Measurements from ENCODE around the gene GAREM2.
A peak's percentile ranks its signal among the peaks of the same experiment; 100 is the strongest.

The GAREM2 gene

DNA sequence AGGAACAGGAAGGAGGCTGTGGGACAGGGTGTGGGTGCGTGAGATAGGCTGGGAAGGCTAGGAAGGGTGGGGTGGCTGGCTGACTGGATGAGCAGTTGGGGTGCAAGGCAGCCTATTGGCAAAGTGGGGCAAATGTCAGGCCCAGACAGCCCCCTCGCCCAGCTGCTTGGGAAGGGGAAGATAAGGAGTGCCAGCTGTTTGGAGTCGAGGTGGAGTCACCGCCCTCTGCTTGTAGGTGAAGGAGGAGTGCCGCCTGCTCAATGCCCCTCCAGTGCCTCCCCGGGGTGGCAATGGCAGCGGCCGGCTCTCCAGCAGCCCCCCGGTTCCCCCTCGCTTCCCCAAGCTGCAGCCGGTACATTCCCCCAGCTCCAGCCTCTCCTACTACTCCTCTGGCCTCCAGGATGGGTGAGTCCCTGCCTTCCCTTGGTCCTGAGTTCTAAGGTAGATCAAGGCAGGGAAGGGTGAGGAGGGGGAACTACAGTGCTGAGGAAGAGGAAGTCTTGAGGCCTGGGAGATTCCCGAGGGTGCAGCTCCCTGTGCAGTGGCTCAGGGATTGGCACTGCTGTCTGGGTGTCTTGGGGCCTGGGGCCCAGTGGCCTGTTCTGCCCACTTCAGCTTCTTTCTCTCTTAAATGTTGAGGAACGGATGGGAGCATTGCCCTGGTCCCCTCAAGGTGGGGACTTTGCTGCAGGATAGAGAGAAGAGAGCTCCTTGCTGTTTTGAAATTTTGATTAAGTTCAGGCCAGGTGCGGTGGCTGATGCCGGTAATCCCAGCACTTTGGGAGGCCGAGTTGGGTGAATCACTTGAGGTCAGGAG, 13.3 kb downstream of the GAREM2 start:
- H3K27ac ChIP-seq = 0 out of 2 replicates have a peak overlapping the region, but pooled peaks have one; percentile 7
- POLR2A ChIA-PET (ENCODE audit: low non-redundant PET) = no interaction called here
- CTCF ChIA-PET = interaction anchor here (2.0 kb wide), 1 partner anchor 11 kb away, joined by 12 read pairs; no protein-coding TSS in a partner anchor
- DNase-seq (ENCODE audit: low spot score) = no peak
- TF ChIP-seq, protein P1, sequence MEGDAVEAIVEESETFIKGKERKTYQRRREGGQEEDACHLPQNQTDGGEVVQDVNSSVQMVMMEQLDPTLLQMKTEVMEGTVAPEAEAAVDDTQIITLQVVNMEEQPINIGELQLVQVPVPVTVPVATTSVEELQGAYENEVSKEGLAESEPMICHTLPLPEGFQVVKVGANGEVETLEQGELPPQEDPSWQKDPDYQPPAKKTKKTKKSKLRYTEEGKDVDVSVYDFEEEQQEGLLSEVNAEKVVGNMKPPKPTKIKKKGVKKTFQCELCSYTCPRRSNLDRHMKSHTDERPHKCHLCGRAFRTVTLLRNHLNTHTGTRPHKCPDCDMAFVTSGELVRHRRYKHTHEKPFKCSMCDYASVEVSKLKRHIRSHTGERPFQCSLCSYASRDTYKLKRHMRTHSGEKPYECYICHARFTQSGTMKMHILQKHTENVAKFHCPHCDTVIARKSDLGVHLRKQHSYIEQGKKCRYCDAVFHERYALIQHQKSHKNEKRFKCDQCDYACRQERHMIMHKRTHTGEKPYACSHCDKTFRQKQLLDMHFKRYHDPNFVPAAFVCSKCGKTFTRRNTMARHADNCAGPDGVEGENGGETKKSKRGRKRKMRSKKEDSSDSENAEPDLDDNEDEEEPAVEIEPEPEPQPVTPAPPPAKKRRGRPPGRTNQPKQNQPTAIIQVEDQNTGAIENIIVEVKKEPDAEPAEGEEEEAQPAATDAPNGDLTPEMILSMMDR (conservative IDR thresholded peaks at IDR 0.05; ENCODE audit: low read depth) = no peak

DNA sequence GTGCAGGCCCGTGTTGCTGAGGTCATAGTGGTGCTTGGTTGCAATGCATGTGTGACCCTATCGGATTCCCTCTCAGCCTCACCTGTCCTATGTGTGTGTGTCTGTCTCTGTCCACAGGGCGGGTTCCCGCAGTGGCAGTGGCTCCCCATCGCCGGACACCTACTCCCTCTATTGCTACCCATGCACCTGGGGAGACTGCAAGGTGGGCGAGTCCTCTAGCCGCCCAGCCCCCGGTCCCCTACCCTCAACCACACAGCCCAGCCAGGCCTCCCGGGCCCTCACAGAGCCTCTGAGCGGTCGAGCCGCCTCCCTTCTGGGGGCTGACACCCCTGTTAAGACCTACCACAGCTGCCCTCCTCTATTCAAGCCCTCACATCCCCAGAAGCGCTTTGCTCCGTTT, 14.2 kb downstream of the GAREM2 start:
- ChIA-PET POLR2A (ENCODE audit: low non-redundant PET) (no interaction called here), CTCF (interaction anchor here (0.6 kb wide), 1 partner anchor 43 kb away, joined by 3 read pairs; no protein-coding TSS in a partner anchor)

DNA sequence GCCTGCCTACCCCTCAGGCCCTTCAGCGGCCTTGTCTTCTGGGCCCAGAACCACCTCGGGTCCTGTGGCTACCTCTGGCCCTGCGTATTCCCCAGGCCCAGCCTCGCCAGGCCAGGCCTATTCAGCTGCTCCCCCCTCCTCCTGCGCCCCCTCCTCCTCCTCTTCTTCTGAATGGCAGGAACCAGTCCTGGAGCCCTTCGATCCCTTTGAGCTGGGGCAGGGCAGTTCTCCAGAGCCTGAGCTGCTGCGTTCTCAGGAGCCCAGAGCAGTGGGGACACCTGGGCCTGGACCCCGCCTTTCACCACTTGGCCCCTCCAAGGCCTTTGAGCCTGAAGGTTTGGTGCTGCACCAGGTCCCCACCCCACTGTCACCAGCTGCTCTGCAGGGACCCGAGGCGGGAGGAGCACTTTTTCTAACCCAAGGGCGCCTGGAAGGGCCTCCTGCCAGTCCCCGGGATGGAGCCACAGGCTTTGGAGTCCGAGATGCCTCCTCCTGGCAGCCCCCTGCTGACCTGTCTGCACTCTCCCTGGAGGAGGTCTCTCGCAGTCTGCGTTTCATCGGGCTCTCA, 14.7 kb downstream of the GAREM2 start:
- no peak for DNase-seq (ENCODE audit: low spot score)
- no peak overlapping the region for H3K27ac ChIP-seq
- TF ChIP-seq, protein P1 (conservative IDR thresholded peaks at IDR 0.05; ENCODE audit: low read depth) = no peak
- POLR2A ChIA-PET (ENCODE audit: low non-redundant PET) = no interaction called here
- CTCF ChIA-PET = interaction anchor here (0.6 kb wide), 1 partner anchor 44 kb away, joined by 3 read pairs; no protein-coding TSS in a partner anchor

More for the DNA sequence above, 14.2 kb downstream of the GAREM2 start:
- H3K27ac ChIP-seq = no peak overlapping the region
- DNase-seq (ENCODE audit: low spot score) = no peak
- TF ChIP-seq, protein P1 (conservative IDR thresholded peaks at IDR 0.05; ENCODE audit: low read depth) = no peak

DNA sequence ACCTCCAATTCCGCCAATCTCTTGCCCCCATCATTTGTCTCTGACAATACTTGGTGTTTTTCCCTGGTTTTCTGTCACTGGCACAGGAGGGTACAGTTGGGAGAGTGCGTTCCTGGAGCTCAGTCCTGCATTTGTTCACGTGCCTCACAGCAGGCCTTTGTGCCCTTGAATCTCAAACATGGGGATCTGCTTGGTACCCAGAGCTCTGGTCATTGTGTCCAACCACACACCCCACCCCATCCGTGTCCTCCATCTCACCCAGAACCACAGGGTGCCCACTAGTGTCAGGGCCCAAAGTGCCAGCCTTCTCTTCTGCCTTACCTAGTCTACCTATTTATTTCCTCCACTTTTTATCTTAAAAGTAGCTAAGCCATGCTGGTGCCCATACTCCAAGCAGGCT, 16.2 kb downstream of the GAREM2 start:
- DNase-seq (ENCODE audit: low spot score) = no peak
- peak overlapping the region; percentile 43 for H3K27ac ChIP-seq
- POLR2A ChIA-PET (ENCODE audit: low non-redundant PET) = no interaction called here
- TF ChIP-seq, protein P1 (conservative IDR thresholded peaks at IDR 0.05; ENCODE audit: low read depth) = no peak
- CTCF ChIA-PET = interaction anchor here (0.5 to 0.7 kb wide), 2 partner anchors 24 to 316 kb away, joined by 3 to 4 read pairs; no protein-coding TSS in a partner anchor

DNA sequence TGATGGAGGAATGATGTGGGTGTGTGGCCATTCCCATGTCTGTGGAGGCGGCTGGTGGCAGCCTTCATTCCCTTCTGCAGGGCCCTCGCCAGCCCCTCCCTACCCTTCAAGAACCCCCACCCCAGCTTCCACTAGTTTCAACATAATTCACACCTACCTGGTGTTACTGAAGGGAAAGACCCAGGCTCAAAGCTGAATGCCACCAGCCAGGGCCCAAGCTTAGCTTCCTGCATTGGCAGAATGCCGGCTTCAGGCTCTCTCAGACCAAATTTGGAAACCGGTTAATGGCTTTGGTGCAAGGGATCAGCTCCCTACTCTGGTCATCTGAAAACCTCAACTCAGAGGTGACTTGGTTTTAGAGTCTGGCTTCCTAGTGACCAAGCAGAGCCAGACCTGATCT, 16.9 kb downstream of the GAREM2 start:
- POLR2A ChIA-PET (ENCODE audit: low non-redundant PET) = no interaction called here

DNA sequence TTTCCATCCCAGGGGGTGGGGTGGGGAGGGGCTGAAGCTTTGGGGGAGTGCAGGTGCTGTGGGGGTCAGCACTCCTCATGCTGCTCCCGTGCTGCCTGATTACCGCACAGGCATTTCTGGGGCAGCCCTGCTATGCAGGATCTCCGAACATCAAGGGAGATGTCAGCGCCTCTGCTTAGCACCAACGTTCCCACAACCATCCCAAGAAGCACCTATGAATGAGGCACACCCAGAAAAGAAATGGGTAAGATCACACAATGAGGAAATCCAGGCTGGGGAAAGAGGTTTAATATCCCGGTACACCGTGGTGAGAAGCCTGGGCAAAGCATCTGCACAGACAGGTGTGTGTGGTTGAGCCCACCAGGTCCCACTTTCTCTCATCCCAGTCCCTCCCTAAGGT, 17.5 kb downstream of the GAREM2 start:
- peak overlapping the region; percentile 43 for H3K27ac ChIP-seq
- TF ChIP-seq, protein P1 (conservative IDR thresholded peaks at IDR 0.05; ENCODE audit: low read depth) = no peak
- CTCF ChIA-PET = no interaction called here
- POLR2A ChIA-PET (ENCODE audit: low non-redundant PET) = no interaction called here
- no peak for DNase-seq (ENCODE audit: low spot score)

More for the DNA sequence above, 16.9 kb downstream of the GAREM2 start:
- CTCF ChIA-PET = interaction anchor here (0.6 kb wide), 1 partner anchor 36 kb away, joined by 3 read pairs; no protein-coding TSS in a partner anchor
- TF ChIP-seq, protein P1 (conservative IDR thresholded peaks at IDR 0.05; ENCODE audit: low read depth) = no peak
- peak overlapping the region; percentile 43 for H3K27ac ChIP-seq
- no peak for DNase-seq (ENCODE audit: low spot score)
